ENCODE results near the gene GPD2.

The GPD2 gene

GRCh38 chr2:156398176-156398575 is 38.0 kb upstream of the GPD2 start:
- Histone ChIP-seq H2AFZ (no peak overlapping the region), H3K4me2 (ENCODE audit: low read length) (no peak overlapping the region), H3K9me3 (ENCODE audit: control insufficient read depth, low read length) (no peaks in the 10 kb centered on the region), H3K4me3 (ENCODE audit: low read depth, low read length) (no peak overlapping the region), H3K4me1 (peaks cover 10% of the 10 kb centered on the region), H3K36me3 (ENCODE audit: control insufficient read depth, insufficient read depth, low read length) (no peaks in the 10 kb centered on the region), H3K27me3 (ENCODE audit: control insufficient read depth, insufficient read depth, low read length) (no peaks in the 10 kb centered on the region), H3K79me2 (no peaks in the 10 kb centered on the region), H3K9ac (no peak overlapping the region), H3K27ac (no peak overlapping the region)
- no peak for TF ChIP-seq CTCF (IDR thresholded peaks at IDR 0.05)

- peak overlapping the region; percentile 92 for H2AFZ ChIP-seq
- H3K9me3 ChIP-seq (ENCODE audit: control insufficient read depth, low read length), result no peaks in the 10 kb centered on the region
- no peak for TF ChIP-seq CTCF (IDR thresholded peaks at IDR 0.05)
- H3K27me3 ChIP-seq (ENCODE audit: control insufficient read depth, insufficient read depth, low read length), result no peaks in the 10 kb centered on the region
- H3K79me2 ChIP-seq, result no peaks in the 10 kb centered on the region
- H3K4me1 ChIP-seq, result peaks cover 13% of the 10 kb centered on the region
- peak overlapping the region; percentile 96 for H3K4me2 ChIP-seq (ENCODE audit: low read length)
- peak overlapping the region; percentile 85 for H3K27ac ChIP-seq
- H3K36me3 ChIP-seq (ENCODE audit: control insufficient read depth, insufficient read depth, low read length), result no peaks in the 10 kb centered on the region
- peak overlapping the region; percentile 88 for H3K4me3 ChIP-seq (ENCODE audit: low read depth, low read length)
- no peak overlapping the region for H3K9ac ChIP-seq
Observed at GRCh38 chr2:156399224-156399949, 36.8 kb upstream of the GPD2 start.

GRCh38 chr2:156399950-156400705 is 36.1 kb upstream of the GPD2 start:
- no peaks in the 10 kb centered on the region for H3K36me3 ChIP-seq (ENCODE audit: control insufficient read depth, insufficient read depth, low read length)
- H3K27ac ChIP-seq, result peak overlapping the region; percentile 85
- TF ChIP-seq CTCF (IDR thresholded peaks at IDR 0.05), result no peak
- H3K4me2 ChIP-seq (ENCODE audit: low read length), result peak overlapping the region; percentile 96
- peak overlapping the region; percentile 88 for H3K4me3 ChIP-seq (ENCODE audit: low read depth, low read length)
- H3K9me3 ChIP-seq (ENCODE audit: control insufficient read depth, low read length), result no peaks in the 10 kb centered on the region
- H3K27me3 ChIP-seq (ENCODE audit: control insufficient read depth, insufficient read depth, low read length), result no peaks in the 10 kb centered on the region
- H3K4me1 ChIP-seq, result peaks cover 13% of the 10 kb centered on the region
- peak overlapping the region; percentile 22 for H3K9ac ChIP-seq
- H3K79me2 ChIP-seq, result no peaks in the 10 kb centered on the region
- H2AFZ ChIP-seq, result peak overlapping the region; percentile 92

GRCh38 chr2:156400706-156401678 is 35.2 kb upstream of the GPD2 start:
- H3K27me3 ChIP-seq (ENCODE audit: control insufficient read depth, insufficient read depth, low read length), result no peaks in the 10 kb centered on the region
- TF ChIP-seq CTCF (IDR thresholded peaks at IDR 0.05), result peak; percentile 10
- H3K4me2 ChIP-seq (ENCODE audit: low read length), result peak overlapping the region; percentile 96
- no peaks in the 10 kb centered on the region for H3K36me3 ChIP-seq (ENCODE audit: control insufficient read depth, insufficient read depth, low read length)
- H3K9ac ChIP-seq, result no peak overlapping the region
- H3K9me3 ChIP-seq (ENCODE audit: control insufficient read depth, low read length), result no peaks in the 10 kb centered on the region
- no peaks in the 10 kb centered on the region for H3K79me2 ChIP-seq
- peak overlapping the region; percentile 85 for H3K27ac ChIP-seq
- peak overlapping the region; percentile 92 for H2AFZ ChIP-seq
- H3K4me1 ChIP-seq, result peaks cover 13% of the 10 kb centered on the region
- peak overlapping the region; percentile 88 for H3K4me3 ChIP-seq (ENCODE audit: low read depth, low read length)

Measured in parathyroid adenoma (tissue), 2 donors.